GM19328 (cell line): ENCODE measurements around the gene CTPS1.

Source experiments
- ATAC-seq: cut with Tn5 transposase; IDR thresholded peaks from one replicate; pipeline ENCODE4 v1.9.1; 2021; ENCODE audit warnings: mild to moderate bottlenecking, moderate library complexity; ENCODE audit not compliant: unreplicated experiment

Gene CTPS1

GRCh38 chr1:41021526-41022308 is 42.2 kb downstream of the CTPS1 start, which contains the start of gene SLFNL1:
TSS of gene SLFNL1 (minus strand) at chr1:41021725. CDS start at chr1:41020660, 1,065 bp downstream.
- no peak for ATAC-seq

- ATAC-seq, result no peak
Measured at GRCh38 chr1:41022424-41022823, 42.9 kb downstream of the CTPS1 start.

- no peak for ATAC-seq
Measured at GRCh38 chr1:41023279-41023990, 43.9 kb downstream of the CTPS1 start.

- ATAC-seq, result no peak
Measured at GRCh38 chr1:41024953-41025352, 45.5 kb downstream of the CTPS1 start.

GRCh38 chr1:41025979-41026819 is 46.7 kb downstream of the CTPS1 start:
- ATAC-seq, result no peak

- ATAC-seq, result no peak
Measured at GRCh38 chr1:41028034-41028642, 48.6 kb downstream of the CTPS1 start.

GRCh38 chr1:41030872-41031616 is 51.5 kb downstream of the CTPS1 start:
- no peak for ATAC-seq

GRCh38 chr1:41032147-41032546 is 52.7 kb downstream of the CTPS1 start:
- no peak for ATAC-seq

- ATAC-seq, result no peak
Measured at GRCh38 chr1:41033272-41033671, 53.8 kb downstream of the CTPS1 start.

GRCh38 chr1:41037116-41037903 is 57.8 kb downstream of the CTPS1 start:
- ATAC-seq, result no peak

- ATAC-seq, result no peak
Measured at GRCh38 chr1:41038110-41038509, 58.6 kb downstream of the CTPS1 start.

- ATAC-seq, result no peak
Measured at GRCh38 chr1:41041614-41042270, 62.2 kb downstream of the CTPS1 start.

GRCh38 chr1:41044187-41044586 is 64.7 kb downstream of the CTPS1 start:
- no peak for ATAC-seq

- ATAC-seq, result no peak
Measured at GRCh38 chr1:41045740-41046139, 66.2 kb downstream of the CTPS1 start.

GRCh38 chr1:41046347-41046775 is 66.9 kb downstream of the CTPS1 start:
- no peak for ATAC-seq

GRCh38 chr1:41048540-41048939 is 69.0 kb downstream of the CTPS1 start:
- ATAC-seq, result no peak

- no peak for ATAC-seq
Measured at GRCh38 chr1:41051022-41051421, 71.5 kb downstream of the CTPS1 start.

GRCh38 chr1:41053316-41053715 is 73.8 kb downstream of the CTPS1 start:
- ATAC-seq, result no peak

GRCh38 chr1:41056907-41057306 is 77.4 kb downstream of the CTPS1 start:
- ATAC-seq, result no peak
